K562 (cell line): ENCODE results near the gene WDR27.

ENCODE experiments used
- ATF3 ChIP-seq, 2 experiments: fragments of 450-650 bp in 1 of 2; sonication (generic) in 1 of 2; formaldehyde crosslinking in 1 of 2; IDR thresholded peaks in 1 of 2; conservative IDR thresholded peaks in 1 of 2; 2 replicates each; pipeline versions ENCODE4 v1.6.1 to v1.8.1; 2016 to 2023; ENCODE audit warnings: mild to moderate bottlenecking in 2 of 2, moderate library complexity in 2 of 2, inconsistent platforms in 1 of 2, missing genetic modification reagents in 1 of 2
- CHD2 ChIP-seq: IDR thresholded peaks from 2 replicates; pipeline ENCODE4 v1.6.1; 2011; ENCODE audit warnings: low read depth, low read length
- EP300 ChIP-seq: IDR thresholded peaks from 2 replicates; pipeline ENCODE4 v1.6.1; 2012; ENCODE audit warnings: low read length, improper control_type of control experiment
- MAX ChIP-seq: sonication (generic); formaldehyde crosslinking; IDR thresholded peaks from 2 replicates; pipeline ENCODE4 v1.9.0; 2022; ENCODE audit warnings: mild to moderate bottlenecking, missing genetic modification reagents
- MAZ ChIP-seq, 2 experiments: fragments of 450-650 bp in 1 of 2; sonication (generic) in 1 of 2; formaldehyde crosslinking; IDR thresholded peaks in 1 of 2; conservative IDR thresholded peaks in 1 of 2; 2 replicates each; pipeline versions ENCODE4 v1.4.0 to v1.5.0; 2020; ENCODE audit warnings: mild to moderate bottlenecking in 1 of 2, missing genetic modification reagents in 1 of 2
- MXI1 ChIP-seq: IDR thresholded peaks from 2 replicates; pipeline ENCODE4 v1.6.1; 2011; ENCODE audit warnings: low read depth, mild to moderate bottlenecking, improper control_type of control experiment, low read length
- SP2 ChIP-seq: IDR thresholded peaks from 2 replicates; pipeline ENCODE4 v1.6.1; 2011; ENCODE audit warnings: mild to moderate bottlenecking, low read depth, low read length, moderate library complexity; ENCODE audit not compliant: poor library complexity, severe bottlenecking; ENCODE audit errors: extremely low read depth
- TARDBP ChIP-seq: fragments of 450-650 bp; IDR thresholded peaks from 2 replicates; pipeline ENCODE4 v1.6.1; 2016
- TGIF2 ChIP-seq: sonication (generic); formaldehyde crosslinking; IDR thresholded peaks from 2 replicates; pipeline ENCODE4 v1.8.1; 2022; ENCODE audit warnings: mild to moderate bottlenecking, missing genetic modification reagents, moderate library complexity
- ZNF707 ChIP-seq: fragments of 250-450 bp; sonication (Bioruptor Pico); conservative IDR thresholded peaks from 2 replicates; pipeline ENCODE4 v1.8.0; 2022; ENCODE audit warnings: inconsistent platforms, mild to moderate bottlenecking, moderate library complexity
- TF ChIP-seq, protein P1 (sequence below): fragments of 250-450 bp; sonication (Bioruptor Pico); IDR thresholded peaks from 2 replicates; pipeline ENCODE4 v1.5.0; 2020; ENCODE audit warnings: mild to moderate bottlenecking, borderline replicate concordance
- TF ChIP-seq, protein P2 (sequence below), 3 experiments: IDR thresholded peaks in 2 of 3; conservative IDR thresholded peaks in 1 of 3; 2 replicates each; pipeline ENCODE4 v1.5.1; 2011 to 2012; ENCODE audit warnings: low read length in 3 of 3, mild to moderate bottlenecking in 3 of 3, control low read depth in 2 of 3, improper control_type of control experiment in 1 of 3, inconsistent platforms in 1 of 3, low read depth in 1 of 3, mixed read lengths in 1 of 3, moderate library complexity in 1 of 3; ENCODE audit not compliant: insufficient read depth in 2 of 3
- TF ChIP-seq, protein P3 (sequence below), 2 experiments: fragments of 450-650 bp; IDR thresholded peaks; 2 replicates each; pipeline ENCODE4 v1.6.1; 2018; ENCODE audit warnings: mild to moderate bottlenecking in 2 of 2, low read depth in 1 of 2; ENCODE audit not compliant: partially characterized antibody in 2 of 2

- no peak for TF ChIP-seq TGIF2 (CRISPR knock-in tag)
- no peak for TF ChIP-seq MAX (CRISPR knock-in tag)
- no peak for TF ChIP-seq SP2
- no peak for TF ChIP-seq MXI1
- no peak for TF ChIP-seq ZNF707 (CRISPR knock-in tag)
- no peak for TF ChIP-seq MAZ (CRISPR knock-in tag; conservative IDR thresholded peaks at IDR 0.05 in 1 of 2, IDR thresholded peaks at IDR 0.05 in 1 of 2)
- TF ChIP-seq, protein P1, sequence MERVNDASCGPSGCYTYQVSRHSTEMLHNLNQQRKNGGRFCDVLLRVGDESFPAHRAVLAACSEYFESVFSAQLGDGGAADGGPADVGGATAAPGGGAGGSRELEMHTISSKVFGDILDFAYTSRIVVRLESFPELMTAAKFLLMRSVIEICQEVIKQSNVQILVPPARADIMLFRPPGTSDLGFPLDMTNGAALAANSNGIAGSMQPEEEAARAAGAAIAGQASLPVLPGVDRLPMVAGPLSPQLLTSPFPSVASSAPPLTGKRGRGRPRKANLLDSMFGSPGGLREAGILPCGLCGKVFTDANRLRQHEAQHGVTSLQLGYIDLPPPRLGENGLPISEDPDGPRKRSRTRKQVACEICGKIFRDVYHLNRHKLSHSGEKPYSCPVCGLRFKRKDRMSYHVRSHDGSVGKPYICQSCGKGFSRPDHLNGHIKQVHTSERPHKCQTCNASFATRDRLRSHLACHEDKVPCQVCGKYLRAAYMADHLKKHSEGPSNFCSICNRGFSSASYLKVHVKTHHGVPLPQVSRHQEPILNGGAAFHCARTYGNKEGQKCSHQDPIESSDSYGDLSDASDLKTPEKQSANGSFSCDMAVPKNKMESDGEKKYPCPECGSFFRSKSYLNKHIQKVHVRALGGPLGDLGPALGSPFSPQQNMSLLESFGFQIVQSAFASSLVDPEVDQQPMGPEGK (CRISPR knock-in tag), result no peak
- no peak for TF ChIP-seq CHD2
- TF ChIP-seq, protein P2, sequence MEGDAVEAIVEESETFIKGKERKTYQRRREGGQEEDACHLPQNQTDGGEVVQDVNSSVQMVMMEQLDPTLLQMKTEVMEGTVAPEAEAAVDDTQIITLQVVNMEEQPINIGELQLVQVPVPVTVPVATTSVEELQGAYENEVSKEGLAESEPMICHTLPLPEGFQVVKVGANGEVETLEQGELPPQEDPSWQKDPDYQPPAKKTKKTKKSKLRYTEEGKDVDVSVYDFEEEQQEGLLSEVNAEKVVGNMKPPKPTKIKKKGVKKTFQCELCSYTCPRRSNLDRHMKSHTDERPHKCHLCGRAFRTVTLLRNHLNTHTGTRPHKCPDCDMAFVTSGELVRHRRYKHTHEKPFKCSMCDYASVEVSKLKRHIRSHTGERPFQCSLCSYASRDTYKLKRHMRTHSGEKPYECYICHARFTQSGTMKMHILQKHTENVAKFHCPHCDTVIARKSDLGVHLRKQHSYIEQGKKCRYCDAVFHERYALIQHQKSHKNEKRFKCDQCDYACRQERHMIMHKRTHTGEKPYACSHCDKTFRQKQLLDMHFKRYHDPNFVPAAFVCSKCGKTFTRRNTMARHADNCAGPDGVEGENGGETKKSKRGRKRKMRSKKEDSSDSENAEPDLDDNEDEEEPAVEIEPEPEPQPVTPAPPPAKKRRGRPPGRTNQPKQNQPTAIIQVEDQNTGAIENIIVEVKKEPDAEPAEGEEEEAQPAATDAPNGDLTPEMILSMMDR (IDR thresholded peaks at IDR 0.05 in 2 of 3, conservative IDR thresholded peaks at IDR 0.05 in 1 of 3; ENCODE audit: insufficient read depth in 2 of 3, low read depth in 1 of 3, low read length in 3 of 3), result no peak
- TF ChIP-seq TARDBP, result no peak
- TF ChIP-seq ATF3 (IDR thresholded peaks at IDR 0.05), result no peak
- no peak for TF ChIP-seq ATF3 (CRISPR knock-in tag; conservative IDR thresholded peaks at IDR 0.05)
- no peak for TF ChIP-seq EP300
- TF ChIP-seq, protein P3, sequence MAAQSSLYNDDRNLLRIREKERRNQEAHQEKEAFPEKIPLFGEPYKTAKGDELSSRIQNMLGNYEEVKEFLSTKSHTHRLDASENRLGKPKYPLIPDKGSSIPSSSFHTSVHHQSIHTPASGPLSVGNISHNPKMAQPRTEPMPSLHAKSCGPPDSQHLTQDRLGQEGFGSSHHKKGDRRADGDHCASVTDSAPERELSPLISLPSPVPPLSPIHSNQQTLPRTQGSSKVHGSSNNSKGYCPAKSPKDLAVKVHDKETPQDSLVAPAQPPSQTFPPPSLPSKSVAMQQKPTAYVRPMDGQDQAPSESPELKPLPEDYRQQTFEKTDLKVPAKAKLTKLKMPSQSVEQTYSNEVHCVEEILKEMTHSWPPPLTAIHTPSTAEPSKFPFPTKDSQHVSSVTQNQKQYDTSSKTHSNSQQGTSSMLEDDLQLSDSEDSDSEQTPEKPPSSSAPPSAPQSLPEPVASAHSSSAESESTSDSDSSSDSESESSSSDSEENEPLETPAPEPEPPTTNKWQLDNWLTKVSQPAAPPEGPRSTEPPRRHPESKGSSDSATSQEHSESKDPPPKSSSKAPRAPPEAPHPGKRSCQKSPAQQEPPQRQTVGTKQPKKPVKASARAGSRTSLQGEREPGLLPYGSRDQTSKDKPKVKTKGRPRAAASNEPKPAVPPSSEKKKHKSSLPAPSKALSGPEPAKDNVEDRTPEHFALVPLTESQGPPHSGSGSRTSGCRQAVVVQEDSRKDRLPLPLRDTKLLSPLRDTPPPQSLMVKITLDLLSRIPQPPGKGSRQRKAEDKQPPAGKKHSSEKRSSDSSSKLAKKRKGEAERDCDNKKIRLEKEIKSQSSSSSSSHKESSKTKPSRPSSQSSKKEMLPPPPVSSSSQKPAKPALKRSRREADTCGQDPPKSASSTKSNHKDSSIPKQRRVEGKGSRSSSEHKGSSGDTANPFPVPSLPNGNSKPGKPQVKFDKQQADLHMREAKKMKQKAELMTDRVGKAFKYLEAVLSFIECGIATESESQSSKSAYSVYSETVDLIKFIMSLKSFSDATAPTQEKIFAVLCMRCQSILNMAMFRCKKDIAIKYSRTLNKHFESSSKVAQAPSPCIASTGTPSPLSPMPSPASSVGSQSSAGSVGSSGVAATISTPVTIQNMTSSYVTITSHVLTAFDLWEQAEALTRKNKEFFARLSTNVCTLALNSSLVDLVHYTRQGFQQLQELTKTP (IDR thresholded peaks at IDR 0.05; ENCODE audit: low read depth in 1 of 2, partially characterized antibody in 2 of 2), result no peak
These were observed 44.6 kb downstream of the WDR27 start for GRCh38 chr6:169657284-169657610.
